ENCODE measurements around the gene AMHR2.
"Not testable (repeated sequence)": the region's sequence is repeated elsewhere in the genome, so short reads cannot be mapped to it uniquely, and the experiment has no call there.

The AMHR2 gene

GRCh38 chr12:53424626-53425514 is 1.2 kb downstream of the AMHR2 start:
- H3K36me3 Mint-ChIP-seq (ENCODE audit: insufficient read depth), result no peaks in the 10 kb centered on the region
- no peak overlapping the region for H3K4me3 Mint-ChIP-seq
- no peak overlapping the region for H3K27ac Mint-ChIP-seq

DNA sequence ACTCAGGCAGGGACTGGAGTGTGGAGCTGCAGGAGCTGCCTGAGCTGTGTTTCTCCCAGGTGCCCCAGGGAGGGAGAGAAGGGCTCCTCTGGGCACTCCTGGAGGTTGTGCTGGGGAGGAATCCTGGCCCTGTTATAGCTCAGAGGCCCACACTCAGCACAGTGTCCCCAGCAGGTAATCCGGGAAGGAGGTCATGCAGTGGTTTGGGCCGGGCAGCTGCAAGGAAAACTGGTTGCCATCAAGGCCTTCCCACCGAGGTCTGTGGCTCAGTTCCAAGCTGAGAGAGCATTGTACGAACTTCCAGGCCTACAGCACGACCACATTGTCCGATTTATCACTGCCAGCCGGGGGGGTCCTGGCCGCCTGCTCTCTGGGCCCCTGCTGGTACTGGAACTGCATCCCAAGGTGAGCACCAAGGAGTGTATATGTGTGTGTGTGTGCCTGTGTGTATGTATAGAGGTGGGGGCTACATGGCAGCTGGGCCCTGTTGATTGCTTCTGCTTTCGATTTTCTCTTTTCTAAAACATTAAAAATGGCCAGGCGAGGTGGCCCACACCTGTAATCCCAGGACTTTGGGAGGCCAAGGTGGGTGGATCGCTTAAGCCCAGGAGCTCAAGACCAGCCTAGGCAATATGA is 2.0 kb downstream of the AMHR2 start:
- no peak overlapping the region for H3K27ac Mint-ChIP-seq
- no peaks in the 10 kb centered on the region for H3K27me3 Mint-ChIP-seq
- peaks cover 2 to 6% of the 10 kb centered on the region in 2 donors for H3K4me1 Mint-ChIP-seq (ENCODE audit: low read depth in 2 of 2)
- DNase-seq, result no peak
- H3K36me3 Mint-ChIP-seq (ENCODE audit: insufficient read depth), result no peaks in the 10 kb centered on the region
- H3K9me3 Mint-ChIP-seq, result no peaks in the 10 kb centered on the region
- no peak for ATAC-seq (replicated peaks)
- no peak overlapping the region for H3K4me3 Mint-ChIP-seq

More at GRCh38 chr12:53424626-53425514, 1.2 kb downstream of the AMHR2 start:
- ATAC-seq (replicated peaks), result no peak
- H3K4me1 Mint-ChIP-seq (ENCODE audit: low read depth in 2 of 2), result peaks cover 2 to 6% of the 10 kb centered on the region in 2 donors
- no peaks in the 10 kb centered on the region for H3K9me3 Mint-ChIP-seq
- H3K27me3 Mint-ChIP-seq, result no peaks in the 10 kb centered on the region
- DNase-seq, result no peak

GRCh38 chr12:53427905-53428594 is 4.4 kb downstream of the AMHR2 start:
- Mint-ChIP-seq H3K4me3 (no peak overlapping the region), H3K27ac (no peak overlapping the region), H3K27me3 (no peaks in the 10 kb centered on the region), H3K36me3 (ENCODE audit: insufficient read depth) (peaks cover 3% of the 10 kb centered on the region), H3K9me3 (no peaks in the 10 kb centered on the region), H3K4me1 (ENCODE audit: low read depth in 2 of 2) (no peaks in the 10 kb centered on the region)
- ATAC-seq (replicated peaks) (no peak), DNase-seq (no peak)

GRCh38 chr12:53428741-53429140 is 5.1 kb downstream of the AMHR2 start:
- Mint-ChIP-seq H3K36me3 (ENCODE audit: insufficient read depth) (peaks cover 3% of the 10 kb centered on the region), H3K9me3 (no peaks in the 10 kb centered on the region), H3K4me1 (ENCODE audit: low read depth in 2 of 2) (no peaks in the 10 kb centered on the region), H3K4me3 (no peak overlapping the region), H3K27ac (no peak overlapping the region), H3K27me3 (no peaks in the 10 kb centered on the region)
- DNase-seq (no peak), ATAC-seq (replicated peaks) (no peak)

GRCh38 chr12:53430116-53430515 is 6.5 kb downstream of the AMHR2 start:
- H3K36me3 Mint-ChIP-seq (ENCODE audit: insufficient read depth), result peaks cover 3% of the 10 kb centered on the region
- H3K9me3 Mint-ChIP-seq, result no peaks in the 10 kb centered on the region
- H3K4me1 Mint-ChIP-seq (ENCODE audit: low read depth in 2 of 2), result no peaks in the 10 kb centered on the region

DNA sequence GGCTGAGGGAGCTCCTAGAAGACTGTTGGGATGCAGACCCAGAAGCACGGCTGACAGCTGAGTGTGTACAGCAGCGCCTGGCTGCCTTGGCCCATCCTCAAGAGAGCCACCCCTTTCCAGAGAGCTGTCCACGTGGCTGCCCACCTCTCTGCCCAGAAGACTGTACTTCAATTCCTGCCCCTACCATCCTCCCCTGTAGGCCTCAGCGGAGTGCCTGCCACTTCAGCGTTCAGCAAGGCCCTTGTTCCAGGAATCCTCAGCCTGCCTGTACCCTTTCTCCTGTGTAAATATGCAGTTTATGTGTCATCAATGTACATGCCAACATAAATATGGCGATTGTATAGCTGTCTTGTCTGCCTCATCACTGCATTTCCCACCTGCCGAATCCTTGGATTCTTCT is 7.5 kb downstream of the AMHR2 start:
- Mint-ChIP-seq H3K36me3 (ENCODE audit: insufficient read depth) (peaks cover 3% of the 10 kb centered on the region), H3K9me3 (no peaks in the 10 kb centered on the region), H3K27ac (no peak overlapping the region), H3K27me3 (no peaks in the 10 kb centered on the region), H3K4me1 (ENCODE audit: low read depth in 2 of 2) (no peaks in the 10 kb centered on the region), H3K4me3 (no peak overlapping the region)
- DNase-seq, result no peak
- ATAC-seq (replicated peaks), result no peak

More at GRCh38 chr12:53430116-53430515, 6.5 kb downstream of the AMHR2 start:
- no peak for DNase-seq
- H3K4me3 Mint-ChIP-seq, result no peak overlapping the region
- H3K27me3 Mint-ChIP-seq, result no peaks in the 10 kb centered on the region
- no peak overlapping the region for H3K27ac Mint-ChIP-seq
- no peak for ATAC-seq (replicated peaks)

GRCh38 chr12:53435326-53435725 is 11.7 kb downstream of the AMHR2 start:
- ATAC-seq (replicated peaks); H3K27ac Mint-ChIP-seq; H3K27me3 Mint-ChIP-seq; H3K36me3 Mint-ChIP-seq (ENCODE audit: insufficient read depth); H3K4me1 Mint-ChIP-seq (ENCODE audit: low read depth in 2 of 2); H3K4me3 Mint-ChIP-seq; DNase-seq; H3K9me3 Mint-ChIP-seq: not testable (repeated sequence)

GRCh38 chr12:53439582-53439981 is 15.9 kb downstream of the AMHR2 start:
- H3K27me3 Mint-ChIP-seq; H3K4me3 Mint-ChIP-seq; H3K9me3 Mint-ChIP-seq; ATAC-seq (replicated peaks); H3K27ac Mint-ChIP-seq; DNase-seq: not testable (repeated sequence)
- Mint-ChIP-seq H3K4me1 (ENCODE audit: low read depth in 2 of 2) (peaks cover 23 to 26% of the 10 kb centered on the region in 2 donors), H3K36me3 (ENCODE audit: insufficient read depth) (peaks cover 33% of the 10 kb centered on the region)

- H3K27ac Mint-ChIP-seq, result peak within 1 kb of the TSS; percentile 92 to 96
- H3K27me3 Mint-ChIP-seq, result no peaks in the 10 kb centered on the region
- ATAC-seq (replicated peaks) (peak; percentile 97), DNase-seq (peak; percentile 95 to 96 (median 95))
- peaks cover 32 to 41% of the 10 kb centered on the region in 2 donors for H3K4me1 Mint-ChIP-seq (ENCODE audit: low read depth in 2 of 2)
- no peaks in the 10 kb centered on the region for H3K9me3 Mint-ChIP-seq
- H3K4me3 Mint-ChIP-seq, result peak within 1 kb of the TSS; percentile 91 to 94
- H3K36me3 Mint-ChIP-seq (ENCODE audit: insufficient read depth), result peaks cover 48% of the 10 kb centered on the region
These were observed 17.6 kb downstream of the AMHR2 start, which contains the start of gene PRR13 for GRCh38 chr12:53441040-53441833. TSS of gene PRR13 (plus strand) at chr12:53441734. CDS start at chr12:53442715, 981 bp downstream.

DNA sequence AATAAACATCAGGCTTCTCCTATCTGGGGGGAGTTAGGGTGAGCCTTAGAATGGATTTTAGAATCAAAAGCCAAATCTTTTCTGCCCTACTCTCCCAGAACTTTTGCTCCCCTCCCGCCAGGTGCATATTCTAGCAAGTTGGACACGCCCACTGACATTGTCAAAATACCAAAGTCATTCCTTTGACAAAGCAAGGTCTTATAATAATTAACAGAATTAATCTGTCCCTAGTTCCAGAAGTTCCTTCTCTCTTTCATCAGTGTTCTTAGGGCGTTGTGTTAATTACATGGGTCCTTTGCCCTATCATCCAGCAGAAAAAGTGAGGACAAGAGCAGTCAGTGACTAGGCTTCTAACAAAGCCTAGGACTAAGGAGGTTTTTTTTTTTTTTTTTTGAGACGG is 20.3 kb downstream of the AMHR2 start:
- peaks cover 63% of the 10 kb centered on the region for H3K36me3 Mint-ChIP-seq (ENCODE audit: insufficient read depth)
- peak overlapping the region; percentile 91 to 94 for H3K4me3 Mint-ChIP-seq
- H3K27me3 Mint-ChIP-seq, result no peaks in the 10 kb centered on the region
- DNase-seq (no peak), ATAC-seq (replicated peaks) (no peak)
- no peaks in the 10 kb centered on the region for H3K9me3 Mint-ChIP-seq
- peaks cover 34 to 41% of the 10 kb centered on the region in 2 donors for H3K4me1 Mint-ChIP-seq (ENCODE audit: low read depth in 2 of 2)
- H3K27ac Mint-ChIP-seq, result peak overlapping the region; percentile 92 to 96

DNA sequence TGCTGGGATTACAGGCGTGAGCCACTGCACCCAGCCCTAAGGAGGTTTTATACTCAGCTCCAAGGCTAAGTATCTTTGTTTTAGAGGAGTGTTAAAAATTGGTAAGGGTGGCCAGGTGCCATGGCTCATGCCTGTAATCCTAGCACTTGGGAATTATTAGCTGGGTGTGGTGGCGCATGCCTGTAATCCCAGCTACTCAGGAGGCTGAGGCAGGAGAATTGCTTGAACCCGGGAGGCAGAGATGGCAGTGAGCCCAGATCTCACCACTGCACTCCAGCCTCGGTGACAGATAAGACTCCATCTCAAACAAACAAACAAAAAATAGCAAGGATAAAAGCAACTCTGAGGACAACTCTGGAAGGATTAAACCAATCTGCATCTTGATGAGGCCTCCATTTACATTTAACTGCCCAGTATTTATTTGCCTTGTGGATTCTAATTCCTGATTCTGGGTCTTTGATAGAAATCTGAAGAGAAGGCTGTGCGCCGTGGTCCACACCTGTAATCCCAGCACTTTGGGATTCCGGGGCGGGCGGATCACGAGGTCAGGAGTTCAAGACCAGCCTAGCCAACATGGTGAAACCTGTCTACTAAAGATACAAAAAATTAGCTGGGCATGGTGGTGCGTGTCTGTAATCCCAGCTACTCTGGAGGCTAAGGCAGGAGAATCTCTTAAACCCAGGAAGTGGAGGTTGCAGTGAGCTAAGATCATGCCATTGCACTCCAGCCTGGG is 21.1 kb downstream of the AMHR2 start:
- Mint-ChIP-seq H3K4me3 (peak overlapping the region; percentile 91 to 94), H3K27ac (peak overlapping the region; percentile 64 to 72)
- ATAC-seq (replicated peaks), result not testable (repeated sequence)

GRCh38 chr12:53450936-53451335 is 27.3 kb downstream of the AMHR2 start:
- ATAC-seq (replicated peaks), result no peak
- no peak for DNase-seq
- Mint-ChIP-seq H3K4me1 (ENCODE audit: low read depth in 2 of 2) (peaks cover 30 to 32% of the 10 kb centered on the region in 2 donors), H3K27ac (no peak overlapping the region), H3K4me3 (no peak overlapping the region), H3K36me3 (ENCODE audit: insufficient read depth) (peaks cover 61% of the 10 kb centered on the region), H3K9me3 (no peaks in the 10 kb centered on the region), H3K27me3 (no peaks in the 10 kb centered on the region)

More for the DNA sequence above, 21.1 kb downstream of the AMHR2 start:
- Mint-ChIP-seq H3K36me3 (ENCODE audit: insufficient read depth) (peaks cover 64% of the 10 kb centered on the region), H3K4me1 (ENCODE audit: low read depth in 2 of 2) (peaks cover 34 to 41% of the 10 kb centered on the region in 2 donors)
- not testable (repeated sequence) for DNase-seq, H3K9me3 Mint-ChIP-seq, H3K27me3 Mint-ChIP-seq

Data from effector memory CD8-positive, alpha-beta T cell (primary cell).